Measurements from ENCODE around the gene SETBP1. TPM values are rescaled to one million over a fixed set of nuclear protein-coding genes. Genes with fewer than 3 reads are reported as not detected.

The SETBP1 gene
- total RNA-seq, 1 donor from 2014 or later: 12.0 TPM

DNA sequence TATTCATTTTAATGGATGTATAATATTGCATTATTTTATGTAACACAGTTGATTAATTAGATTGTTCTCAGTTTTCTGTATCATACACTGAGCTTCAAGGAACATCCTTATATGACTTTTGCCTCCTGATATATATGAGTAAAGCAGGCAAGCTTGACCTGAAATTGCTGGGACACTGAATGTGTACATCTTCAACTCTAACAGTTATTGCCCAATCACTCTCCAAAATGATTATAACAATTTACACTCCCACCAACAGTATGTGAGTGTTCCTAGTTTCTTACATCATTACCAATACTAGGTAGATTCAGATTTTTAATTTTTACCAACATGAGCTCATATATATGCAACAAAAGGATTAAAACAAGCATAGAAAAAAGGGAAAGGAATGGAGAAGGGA, 379.4 kb downstream of the SETBP1 start:
- H3K79me2 ChIP-seq (ENCODE audit: low read depth): no peaks in the 10 kb centered on the region
- H3K4me2 ChIP-seq: no peak overlapping the region

DNA sequence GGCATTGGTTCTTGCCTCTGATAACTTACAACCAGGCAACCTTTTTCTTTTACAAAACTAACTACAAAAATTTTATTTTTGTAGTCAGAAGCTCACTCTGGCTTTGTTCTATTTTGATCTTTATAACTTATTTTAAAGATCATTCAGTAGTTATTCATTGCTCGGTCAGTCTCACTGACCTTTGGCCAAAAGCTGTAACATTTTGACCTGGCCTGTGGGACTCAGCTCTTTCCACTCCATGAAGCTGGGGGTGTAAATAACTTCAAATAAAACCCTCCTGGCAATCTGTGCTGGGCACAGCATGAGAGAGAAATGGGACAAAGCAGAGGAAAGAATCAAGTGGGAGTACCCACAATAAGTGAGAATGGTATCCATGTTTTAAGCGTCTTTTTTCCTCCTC, 380.7 kb downstream of the SETBP1 start:
- H3K9ac ChIP-seq: no peak overlapping the region
- no peaks in the 10 kb centered on the region for H3K36me3 ChIP-seq
- peak overlapping the region; percentile 15 for H3K4me2 ChIP-seq
- H4K20me1 ChIP-seq (ENCODE audit: low read depth): no peaks in the 10 kb centered on the region
- TF ChIP-seq EZH2phosphoT487 (IDR thresholded peaks at IDR 0.05): no peak
- no peak for TF ChIP-seq EZH2 (IDR thresholded peaks at IDR 0.05)
- TF ChIP-seq CTCF (IDR thresholded peaks at IDR 0.05): no peak
- H3K27me3 ChIP-seq: no peaks in the 10 kb centered on the region
- no peaks in the 10 kb centered on the region for H3K9me3 ChIP-seq (ENCODE audit: low read depth)
- peak overlapping the region; percentile 89 for H3K27ac Mint-ChIP-seq
- H3K36me3 Mint-ChIP-seq: peaks cover 37% of the 10 kb centered on the region
- peaks cover 2% of the 10 kb centered on the region for H3K9me3 Mint-ChIP-seq
- H3K4me1 ChIP-seq: peaks cover 16% of the 10 kb centered on the region
- H3K4me1 Mint-ChIP-seq: peaks cover 67% of the 10 kb centered on the region
- H3F3A ChIP-seq (ENCODE audit: low read depth): no peaks in the 10 kb centered on the region
- peak; percentile 10 for DNase-seq (ENCODE audit: low spot score)
- H2AFZ ChIP-seq (replicated peaks): no peak overlapping the region
- no peak overlapping the region for H3K4me3 ChIP-seq
- peak overlapping the region; percentile 15 for H3K27ac ChIP-seq
- H3K27me3 Mint-ChIP-seq (ENCODE audit: insufficient read depth, low read depth): peaks cover 4% of the 10 kb centered on the region
- no peaks in the 10 kb centered on the region for H3K79me2 ChIP-seq (ENCODE audit: low read depth)
- peak overlapping the region; percentile 56 for H3K4me3 Mint-ChIP-seq

More for the DNA sequence above, 379.4 kb downstream of the SETBP1 start:
- Histone ChIP-seq H3K4me3 (no peak overlapping the region), H2AFZ (replicated peaks) (no peak overlapping the region), H3K9ac (no peak overlapping the region), H3K27me3 (no peaks in the 10 kb centered on the region), H3K36me3 (no peaks in the 10 kb centered on the region), H3K27ac (no peak overlapping the region), H3K4me1 (peaks cover 16% of the 10 kb centered on the region), H3F3A (ENCODE audit: low read depth) (no peaks in the 10 kb centered on the region), H3K9me3 (ENCODE audit: low read depth) (no peaks in the 10 kb centered on the region), H4K20me1 (ENCODE audit: low read depth) (no peaks in the 10 kb centered on the region)
- H3K36me3 Mint-ChIP-seq: peaks cover 31% of the 10 kb centered on the region
- DNase-seq (ENCODE audit: low spot score): no peak
- no peak overlapping the region for H3K27ac Mint-ChIP-seq
- no peak overlapping the region for H3K4me3 Mint-ChIP-seq
- peaks cover 2% of the 10 kb centered on the region for H3K9me3 Mint-ChIP-seq
- TF ChIP-seq EZH2phosphoT487 (IDR thresholded peaks at IDR 0.05) (no peak), EZH2 (IDR thresholded peaks at IDR 0.05) (no peak), CTCF (IDR thresholded peaks at IDR 0.05) (no peak)
- H3K4me1 Mint-ChIP-seq: peaks cover 59% of the 10 kb centered on the region
- H3K27me3 Mint-ChIP-seq (ENCODE audit: insufficient read depth, low read depth): peaks cover 4% of the 10 kb centered on the region

DNA sequence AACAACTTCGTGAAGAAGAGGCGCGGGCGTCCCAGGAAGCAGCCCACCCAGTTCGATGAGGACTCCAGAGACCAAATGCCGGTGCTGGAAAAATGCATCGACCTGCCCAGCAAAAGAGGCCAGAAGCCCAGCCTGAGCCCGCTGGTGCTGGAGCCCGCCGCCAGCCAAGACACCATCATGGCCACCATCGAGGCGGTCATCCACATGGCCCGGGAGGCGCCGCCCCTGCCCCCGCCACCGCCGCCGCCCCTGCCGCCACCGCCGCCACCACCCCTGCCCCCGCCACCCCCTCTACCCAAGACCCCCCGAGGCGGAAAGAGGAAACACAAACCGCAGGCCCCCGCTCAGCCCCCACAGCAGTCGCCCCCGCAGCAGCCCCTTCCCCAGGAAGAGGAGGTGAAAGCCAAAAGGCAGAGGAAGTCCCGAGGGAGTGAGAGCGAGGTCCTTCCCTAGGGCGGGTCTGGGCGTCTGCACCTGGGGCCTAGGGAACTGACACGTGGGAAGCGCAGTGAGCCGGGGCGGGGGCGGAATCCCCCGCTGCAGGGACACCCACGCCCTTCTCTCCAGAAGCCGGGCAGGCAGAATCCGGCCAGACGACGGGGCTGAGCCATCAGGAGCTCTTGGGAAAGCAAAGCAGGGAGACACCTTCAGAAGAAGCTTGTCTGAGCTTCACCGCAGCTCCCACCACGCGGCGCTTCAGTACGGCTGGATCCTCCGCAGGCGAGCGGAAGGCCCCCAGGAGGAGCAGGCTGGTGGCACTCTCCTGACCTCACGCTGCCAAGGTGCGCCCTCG, 382.8 kb downstream of the SETBP1 start:
- Mint-ChIP-seq H3K27ac (peak overlapping the region; percentile 93), H3K4me3 (no peak overlapping the region), H3K27me3 (ENCODE audit: insufficient read depth, low read depth) (peaks cover 4% of the 10 kb centered on the region), H3K36me3 (peaks cover 31% of the 10 kb centered on the region), H3K9me3 (peaks cover 2% of the 10 kb centered on the region), H3K4me1 (peaks cover 52% of the 10 kb centered on the region)
- Histone ChIP-seq H3F3A (ENCODE audit: low read depth) (no peaks in the 10 kb centered on the region), H3K4me3 (no peak overlapping the region), H3K9ac (no peak overlapping the region), H2AFZ (replicated peaks) (no peak overlapping the region), H3K9me3 (ENCODE audit: low read depth) (no peaks in the 10 kb centered on the region), H4K20me1 (ENCODE audit: low read depth) (no peaks in the 10 kb centered on the region), H3K27ac (no peak overlapping the region), H3K4me2 (no peak overlapping the region), H3K79me2 (ENCODE audit: low read depth) (no peaks in the 10 kb centered on the region), H3K27me3 (no peaks in the 10 kb centered on the region), H3K4me1 (peaks cover 16% of the 10 kb centered on the region), H3K36me3 (no peaks in the 10 kb centered on the region)
- no peak for TF ChIP-seq CTCF (IDR thresholded peaks at IDR 0.05)
- TF ChIP-seq EZH2phosphoT487 (IDR thresholded peaks at IDR 0.05): no peak
- no peak for TF ChIP-seq EZH2 (IDR thresholded peaks at IDR 0.05)
- DNase-seq (ENCODE audit: low spot score): no peak

Data from neural progenitor cell (in vitro differentiated cells).